SK-N-SH (cell line): ENCODE data around the gene ABHD16B. TPM values are rescaled to one million over a fixed set of nuclear protein-coding genes. Genes with fewer than 3 reads are reported as not detected.

ENCODE experiments used
- CTCF ChIA-PET: fragments of 300-600, 350-600 bp; formaldehyde crosslinking; extraction: SDS; loops from one replicate; lab custom pipeline; 2021; lab: Yijun Ruan, JAX
- POLR2A ChIA-PET: fragments of 350-600 bp; sonication (Branson Sonifier 250); formaldehyde crosslinking; extraction: SDS; loops from one replicate; lab custom pipeline; 2020; ENCODE audit warnings: antibody characterized with exemption, inconsistent platforms; lab: Yijun Ruan, JAX
- DNase-seq: peaks from one replicate; pipeline ENCODE4 v3.0.0; 2012
- H2AFZ ChIP-seq: fragments of 200-600 bp; sonication (generic); 2 replicates; pipeline ENCODE4 v1.8.1; 2016; ENCODE audit warnings: antibody characterized with exemption, mild to moderate bottlenecking, low read depth
- H3F3A ChIP-seq: fragments of 200-600 bp; sonication (generic); replicated peaks from 2 replicates; pipeline ENCODE3; 2016; ENCODE audit warnings: antibody characterized with exemption, mild to moderate bottlenecking; ENCODE audit not compliant: insufficient read depth
- H3K27ac ChIP-seq, 2 experiments: fragments of 200-500 bp in 1 of 2; fragments of 200-600 bp in 1 of 2; sonication (Bioruptor generic) in 1 of 2; sonication (generic), shearing (Covaris generic) in 1 of 2; 2 replicates each; pipeline versions ENCODE4 v1.5.1 to v1.6.1; 2014 to 2016; ENCODE audit warnings: low read depth in 2 of 2, inconsistent platforms in 1 of 2, low read length in 1 of 2, mild to moderate bottlenecking in 1 of 2, mixed read lengths in 1 of 2
- H3K27me3 ChIP-seq: fragments of 200-600 bp; sonication (generic), shearing (Covaris generic); 2 replicates; pipeline ENCODE4 v1.6.1; 2016; ENCODE audit warnings: mixed run types; ENCODE audit not compliant: insufficient read depth
- H3K36me3 ChIP-seq, 2 experiments: fragments of 200-500 bp in 1 of 2; fragments of 200-600 bp in 1 of 2; sonication (Bioruptor generic) in 1 of 2; sonication (generic) in 1 of 2; replicated peaks in 1 of 2; 2 replicates each; pipeline versions ENCODE3 to v1.5.1; 2014 to 2016; ENCODE audit warnings: low read length in 1 of 2, mild to moderate bottlenecking in 1 of 2; ENCODE audit not compliant: insufficient read depth in 2 of 2, control insufficient read depth in 1 of 2
- H3K4me1 ChIP-seq, 2 experiments: fragments of 200-500 bp in 1 of 2; fragments of 200-600 bp in 1 of 2; sonication (Bioruptor generic) in 1 of 2; sonication (generic), shearing (Covaris generic) in 1 of 2; 2 replicates each; pipeline versions ENCODE4 v1.5.1 to v1.6.1; 2014 to 2016; ENCODE audit warnings: low read depth in 1 of 2, low read length in 1 of 2, mixed run types in 1 of 2; ENCODE audit not compliant: insufficient read depth in 2 of 2, control insufficient read depth in 1 of 2
- H3K4me2 ChIP-seq: fragments of 200-600 bp; sonication (generic), shearing (Covaris generic); 2 replicates; pipeline ENCODE4 v1.6.1; 2017; ENCODE audit warnings: mixed run types
- H3K4me3 ChIP-seq, 2 experiments: fragments of 200-500 bp in 1 of 2; fragments of 200-600 bp in 1 of 2; sonication (Bioruptor generic) in 1 of 2; sonication (generic), shearing (Covaris generic) in 1 of 2; 2 replicates each; pipeline versions ENCODE4 v1.5.1 to v1.8.1; 2014 to 2016; ENCODE audit warnings: low read depth in 2 of 2, inconsistent platforms in 1 of 2, low read length in 1 of 2, mild to moderate bottlenecking in 1 of 2, mixed read lengths in 1 of 2, moderate library complexity in 1 of 2
- H3K79me2 ChIP-seq: fragments of 200-600 bp; sonication (generic); 2 replicates; pipeline ENCODE4 v1.8.1; 2017; ENCODE audit warnings: mild to moderate bottlenecking; ENCODE audit not compliant: insufficient read depth
- H3K9ac ChIP-seq: fragments of 200-600 bp; sonication (generic); 2 replicates; pipeline ENCODE4 v1.6.1; 2017; ENCODE audit warnings: mixed run types
- H3K9me2 ChIP-seq: fragments of 200-600 bp; sonication (generic); 2 replicates; pipeline ENCODE4 v1.6.1; 2017; ENCODE audit warnings: mixed run types
- H3K9me3 ChIP-seq: fragments of 200-600 bp; sonication (generic); 2 replicates; pipeline ENCODE4 v1.6.1; 2017; ENCODE audit warnings: mixed run types, mild to moderate bottlenecking, moderate library complexity
- H4K20me1 ChIP-seq: fragments of 200-600 bp; sonication (generic); 2 replicates; pipeline ENCODE4 v1.6.1; 2017; ENCODE audit warnings: mild to moderate bottlenecking, mixed run types; ENCODE audit not compliant: insufficient read depth
- CHD2 ChIP-seq: fragments of 150-350 bp; IDR thresholded peaks from 2 replicates; pipeline ENCODE4 v1.6.1; 2018; ENCODE audit warnings: low read length; ENCODE audit not compliant: partially characterized antibody
- CTCF ChIP-seq: fragments of 200-600 bp; sonication (generic); IDR thresholded peaks from 2 replicates; pipeline ENCODE4 v1.6.1; 2017; ENCODE audit warnings: antibody characterized with exemption, mild to moderate bottlenecking, moderate library complexity
- EP300 ChIP-seq, 2 experiments: IDR thresholded peaks; 2 replicates each; pipeline versions ENCODE4 v1.4.0 to v1.6.1; 2012; ENCODE audit warnings: borderline replicate concordance in 1 of 2, low read depth in 1 of 2, low read length in 1 of 2
- EZH2phosphoT487 ChIP-seq: fragments of 200-600 bp; sonication (generic); IDR thresholded peaks from 2 replicates; pipeline ENCODE4 v1.6.1; 2017; ENCODE audit warnings: low read depth, mixed run types, mild to moderate bottlenecking, antibody characterized with exemption, moderate library complexity, borderline replicate concordance
- FOXJ3 ChIP-seq: sonication (generic); formaldehyde crosslinking; IDR thresholded peaks from 2 replicates; pipeline ENCODE4 v1.5.1; 2020; ENCODE audit warnings: mild to moderate bottlenecking, missing genetic modification reagents
- GABPA ChIP-seq: IDR thresholded peaks from 2 replicates; pipeline ENCODE4 v1.4.0; 2012; ENCODE audit warnings: low read depth, mild to moderate bottlenecking
- GATA2 ChIP-seq: sonication (generic); formaldehyde crosslinking; IDR thresholded peaks from 2 replicates; pipeline ENCODE4 v1.5.0; 2020; ENCODE audit warnings: mild to moderate bottlenecking, missing genetic modification reagents
- MAX ChIP-seq: IDR thresholded peaks from 2 replicates; pipeline ENCODE4 v1.4.0; 2012; ENCODE audit warnings: low read depth
- MXI1 ChIP-seq: IDR thresholded peaks from 2 replicates; pipeline ENCODE4 v1.6.1; 2012; ENCODE audit warnings: mild to moderate bottlenecking, low read depth, low read length, improper control_type of control experiment
- NFIC ChIP-seq: IDR thresholded peaks from 2 replicates; pipeline ENCODE4 v1.4.0; 2012; ENCODE audit warnings: borderline replicate concordance
- NRF1 ChIP-seq: IDR thresholded peaks from 2 replicates; pipeline ENCODE4 v1.6.1; 2012; ENCODE audit warnings: low read depth, mild to moderate bottlenecking, low read length
- RAD21 ChIP-seq: IDR thresholded peaks from 2 replicates; pipeline ENCODE4 v1.6.1; 2012; ENCODE audit warnings: mild to moderate bottlenecking, low read length
- REST ChIP-seq: IDR thresholded peaks from 2 replicates; pipeline ENCODE4 v1.6.1; 2012; ENCODE audit warnings: mild to moderate bottlenecking, low read depth, low read length, moderate library complexity
- RXRA ChIP-seq: IDR thresholded peaks from 2 replicates; pipeline ENCODE4 v1.4.0; 2012; ENCODE audit warnings: low read depth, mild to moderate bottlenecking, borderline replicate concordance
- SMC3 ChIP-seq: IDR thresholded peaks from 2 replicates; pipeline ENCODE4 v1.6.1; 2012; ENCODE audit warnings: low read depth, low read length, improper control_type of control experiment
- TAF1 ChIP-seq: IDR thresholded peaks from 2 replicates; pipeline ENCODE4 v1.6.1; 2012; ENCODE audit warnings: low read depth, mild to moderate bottlenecking, low read length, moderate library complexity, borderline replicate concordance
- YY1 ChIP-seq: IDR thresholded peaks from 2 replicates; pipeline ENCODE4 v1.4.0; 2012; ENCODE audit warnings: low read depth, mild to moderate bottlenecking
- ZBTB33 ChIP-seq: IDR thresholded peaks from 2 replicates; pipeline ENCODE4 v1.4.0; 2012; ENCODE audit warnings: low read depth, borderline replicate concordance
- WGBS: methylation state at CpG from one replicate; pipeline ENCODE4 v1.1.6; 2017; ENCODE audit warnings: low lambda C conversion rate; 5-methylcytosine and 5-hydroxymethylcytosine counted together
- polyA plus RNA-seq, 3 experiments: library from polyadenylated mRNA; depleted of rRNA; stranded (reverse); fragments of >200 nt; gene quantifications; 2 replicates each; pipeline ENCODE4 v1.2.3, GENCODE V29; 2012

The ABHD16B gene
- polyA plus RNA-seq, 1 of the 3 experiments (the other 2 are of a cell fraction), result not detected

GRCh38 chr20:63908008-63908682, 46.8 kb downstream of the ABHD16B start:
- Histone ChIP-seq H2AFZ (no peak overlapping the region), H3K9me3 (no peaks in the 10 kb centered on the region)
- TF ChIP-seq CHD2 (no peak), FOXJ3 (CRISPR knock-in tag) (no peak), GABPA (no peak), TAF1 (no peak), EZH2phosphoT487 (no peak), NFIC (no peak), MXI1 (no peak), RXRA (no peak), YY1 (no peak), GATA2 (CRISPR knock-in tag) (no peak), RAD21 (no peak)
- TF ChIP-seq, all 33 proteins: peak for 0
- H3K4me2 ChIP-seq, result no peak overlapping the region
- H3K36me3 ChIP-seq, result no peaks in the 10 kb centered on the region
- peaks cover 98% of the 10 kb centered on the region for H4K20me1 ChIP-seq
- no peaks in the 10 kb centered on the region for H3K9me2 ChIP-seq
- H3K27me3 ChIP-seq, result no peaks in the 10 kb centered on the region
- H3K9ac ChIP-seq, result no peak overlapping the region
- H3F3A ChIP-seq, result peaks cover 3% of the 10 kb centered on the region
- H3K4me3 ChIP-seq, result no peak overlapping the region
- H3K79me2 ChIP-seq, result peaks cover 100% of the 10 kb centered on the region
- H3K4me1 ChIP-seq, result peaks cover 0 to 6% of the 10 kb centered on the region in 2 experiments; a peak in 1 of 4 replicates
- CTCF ChIA-PET, result interaction anchor here (1.3 to 2.5 kb wide), 3 partner anchors 13 to 149 kb away, joined by 4 to 6 read pairs (median 4); partner anchors contain the start of genes DNAJC5 and PRPF6
- 96% methylated on average over 16 of the region's 16 CpGs for WGBS
- POLR2A ChIA-PET, result no interaction called here
- no peak for DNase-seq
- no peak overlapping the region for H3K27ac ChIP-seq

- CTCF ChIA-PET, result interaction anchor here (0.7 to 2.1 kb wide), 3 partner anchors 10 to 292 kb away, joined by 3 to 6 read pairs (median 3); no protein-coding TSS in a partner anchor
- H3K36me3 ChIP-seq, result peaks cover 0 to 7% of the 10 kb centered on the region in 2 experiments
- WGBS, result 93% methylated on average over 7 of the region's 12 CpGs
- peaks cover 100% of the 10 kb centered on the region for H3K79me2 ChIP-seq
- no peak overlapping the region for H3K9ac ChIP-seq
- H3K27me3 ChIP-seq, result no peaks in the 10 kb centered on the region
- no peak overlapping the region for H3K4me3 ChIP-seq
- no peak overlapping the region for H3K27ac ChIP-seq
- peaks cover 3% of the 10 kb centered on the region for H3F3A ChIP-seq
- H3K4me1 ChIP-seq, result peaks cover 0 to 6% of the 10 kb centered on the region in 2 experiments; a peak in 1 of 4 replicates
- POLR2A ChIA-PET, result interaction anchor here (0.7 kb wide), 1 partner anchor 20 kb away, joined by 8 read pairs; no protein-coding TSS in a partner anchor
- H4K20me1 ChIP-seq, result peaks cover 85% of the 10 kb centered on the region
- DNase-seq, result no peak
- H3K4me2 ChIP-seq, result no peak overlapping the region
- no peak overlapping the region for H2AFZ ChIP-seq
- H3K9me2 ChIP-seq, result no peaks in the 10 kb centered on the region
- H3K9me3 ChIP-seq, result no peaks in the 10 kb centered on the region
- TF ChIP-seq NRF1 (no peak), GATA2 (CRISPR knock-in tag) (no peak), CTCF (no peak), ZBTB33 (no peak), MAX (no peak), EP300 (IDR thresholded peaks at IDR 0.05; ENCODE audit: borderline replicate concordance in 1 of 2, low read depth in 1 of 2, low read length in 1 of 2) (no peak), FOXJ3 (CRISPR knock-in tag) (no peak), SMC3 (no peak), REST (no peak)
Observed at GRCh38 chr20:63911176-63911575, 49.9 kb downstream of the ABHD16B start.
